ENCODE results near the gene KCTD7. TPM values are rescaled to one million over a fixed set of nuclear protein-coding genes. Genes with fewer than 3 reads are reported as not detected.
"Not testable (repeated sequence)": the region's sequence is repeated elsewhere in the genome, so short reads cannot be mapped to it uniquely, and the experiment has no call there.

Gene KCTD7
- total RNA-seq, 1 experiment from 2014 or later: 3.9 TPM

GRCh38 chr7:66592597-66593146 is 36.0 kb upstream of the KCTD7 start:
- H3K9me3 ChIP-seq (ENCODE audit: control insufficient read depth in 1 of 2, insufficient read depth in 1 of 2, low read depth in 1 of 2, low read length in 2 of 2); RAD21 ChIA-PET (ENCODE audit: low non-redundant PET in 1 of 2, low total read pairs in 2 of 2, uncharacterized antibody in 2 of 2, unreplicated experiment in 2 of 2); H4K20me1 ChIP-seq (ENCODE audit: insufficient read depth); H3K36me3 ChIP-seq (ENCODE audit: control insufficient read depth in 1 of 2, insufficient read depth in 2 of 2, low read length in 2 of 2); H3K27me3 ChIP-seq (ENCODE audit: insufficient read depth, low read length); H3K9me2 ChIP-seq (ENCODE audit: insufficient read depth); intact Hi-C loops (cut with micrococcal nuclease); CTCF ChIA-PET; DNase-seq (ENCODE audit: low read depth, low spot score); POLR2A ChIA-PET; H2AFZ ChIP-seq (ENCODE audit: low read depth, low read length, poor library complexity, severe bottlenecking): not testable (repeated sequence)
- H3K79me2 ChIP-seq (ENCODE audit: insufficient read depth, low read length): peaks cover 46% of the 10 kb centered on the region
- peaks cover 8 to 20% of the 10 kb centered on the region in 2 experiments for H3K4me1 ChIP-seq (ENCODE audit: control insufficient read depth in 1 of 2, insufficient read depth in 2 of 2, low read length in 2 of 2)
- BruUV-seq (replicated peaks): TSS peak; percentile 93
- H3K27ac ChIP-seq (ENCODE audit: low read depth, low read length): peak overlapping the region; percentile 85
- ATAC-seq: peak; percentile 9
- peak overlapping the region; percentile 94 to 98 for H3K4me3 ChIP-seq (replicated peaks in 1 of 2; ENCODE audit: low read depth in 1 of 2, low read length in 2 of 2)
- peak overlapping the region; percentile 93 for H3K4me2 ChIP-seq (ENCODE audit: low read length)
- H3K9ac ChIP-seq (ENCODE audit: low read length): peak overlapping the region; percentile 98

GRCh38 chr7:66594082-66594481 is 34.6 kb upstream of the KCTD7 start:
- H3K4me1 ChIP-seq (ENCODE audit: control insufficient read depth in 1 of 2, insufficient read depth in 2 of 2, low read length in 2 of 2): peaks cover 8 to 20% of the 10 kb centered on the region in 2 experiments
- H2AFZ ChIP-seq (ENCODE audit: low read depth, low read length, poor library complexity, severe bottlenecking); H3K27ac ChIP-seq (ENCODE audit: low read depth, low read length); RAD21 ChIA-PET (ENCODE audit: low non-redundant PET in 1 of 2, low total read pairs in 2 of 2, uncharacterized antibody in 2 of 2, unreplicated experiment in 2 of 2); H3K36me3 ChIP-seq (ENCODE audit: control insufficient read depth in 1 of 2, insufficient read depth in 2 of 2, low read length in 2 of 2); BruUV-seq (replicated peaks); DNase-seq (ENCODE audit: low read depth, low spot score); CTCF ChIA-PET; H3K9ac ChIP-seq (ENCODE audit: low read length); H3K27me3 ChIP-seq (ENCODE audit: insufficient read depth, low read length); H3K9me2 ChIP-seq (ENCODE audit: insufficient read depth); ATAC-seq; H3K4me3 ChIP-seq (replicated peaks in 1 of 2; ENCODE audit: low read depth in 1 of 2, low read length in 2 of 2); H4K20me1 ChIP-seq (ENCODE audit: insufficient read depth); H3K9me3 ChIP-seq (ENCODE audit: control insufficient read depth in 1 of 2, insufficient read depth in 1 of 2, low read depth in 1 of 2, low read length in 2 of 2); intact Hi-C loops (cut with micrococcal nuclease); H3K4me2 ChIP-seq (ENCODE audit: low read length); POLR2A ChIA-PET: not testable (repeated sequence)
- peaks cover 32% of the 10 kb centered on the region for H3K79me2 ChIP-seq (ENCODE audit: insufficient read depth, low read length)

DNA sequence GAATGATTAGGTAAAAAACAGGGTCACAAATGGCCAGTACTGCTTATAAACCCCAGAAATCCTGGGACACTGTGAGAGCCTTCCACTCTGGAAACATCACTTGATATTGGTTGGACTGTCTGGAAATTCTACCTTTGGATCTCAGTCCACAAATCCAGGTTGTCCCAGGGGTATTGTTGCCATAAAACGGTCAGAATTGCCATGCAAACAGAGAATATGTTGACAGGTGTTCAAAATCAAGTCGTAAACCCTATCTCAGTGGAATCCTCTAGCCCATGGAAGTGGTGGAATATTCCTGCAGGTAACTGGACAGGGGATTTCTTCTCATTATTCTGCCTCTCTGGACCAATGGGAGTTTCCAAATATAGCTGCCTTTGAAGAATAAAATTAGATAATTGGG is 31.2 kb upstream of the KCTD7 start:
- no TSS peak for BruUV-seq (replicated peaks)
- ChIA-PET RAD21 (ENCODE audit: low non-redundant PET in 1 of 2, low total read pairs in 2 of 2, uncharacterized antibody in 2 of 2, unreplicated experiment in 2 of 2) (no interaction called here), POLR2A (no interaction called here), CTCF (no interaction called here)
- no peak for ATAC-seq
- Histone ChIP-seq H3K9ac (ENCODE audit: low read length) (no peak overlapping the region), H3K4me1 (ENCODE audit: control insufficient read depth in 1 of 2, insufficient read depth in 2 of 2, low read length in 2 of 2) (peaks cover 2 to 7% of the 10 kb centered on the region in 2 experiments; a peak in 3 of 4 replicates), H3K9me3 (ENCODE audit: control insufficient read depth in 1 of 2, insufficient read depth in 1 of 2, low read depth in 1 of 2, low read length in 2 of 2) (peaks cover 4 to 5% of the 10 kb centered on the region in 2 experiments; a peak in 2 of 4 replicates), H3K79me2 (ENCODE audit: insufficient read depth, low read length) (no peaks in the 10 kb centered on the region), H3K4me3 (replicated peaks in 1 of 2; ENCODE audit: low read depth in 1 of 2, low read length in 2 of 2) (no peak overlapping the region), H3K4me2 (ENCODE audit: low read length) (no peak overlapping the region), H2AFZ (ENCODE audit: low read depth, low read length, poor library complexity, severe bottlenecking) (no peak overlapping the region), H3K36me3 (ENCODE audit: control insufficient read depth in 1 of 2, insufficient read depth in 2 of 2, low read length in 2 of 2) (no peaks in the 10 kb centered on the region), H3K9me2 (ENCODE audit: insufficient read depth) (no peaks in the 10 kb centered on the region), H3K27me3 (ENCODE audit: insufficient read depth, low read length) (no peaks in the 10 kb centered on the region), H4K20me1 (ENCODE audit: insufficient read depth) (no peaks in the 10 kb centered on the region), H3K27ac (ENCODE audit: low read depth, low read length) (no peak overlapping the region)
- intact Hi-C loops (cut with micrococcal nuclease): no loop called here
- DNase-seq (ENCODE audit: low read depth, low spot score): no peak
- TF ChIP-seq EGR1 (IDR thresholded peaks at IDR 0.05; ENCODE audit: low read depth) (no peak), CTCF (IDR thresholded peaks at IDR 0.05 in 2 of 3, conservative IDR thresholded peaks at IDR 0.05 in 1 of 3; ENCODE audit: borderline replicate concordance in 1 of 3, insufficient read depth in 1 of 3, low read depth in 2 of 3, low read length in 2 of 3) (no peak), CBX3 (IDR thresholded peaks at IDR 0.05; ENCODE audit: low read depth) (no peak), YY1 (IDR thresholded peaks at IDR 0.05; ENCODE audit: extremely low read depth, insufficient replicate concordance, low read depth, low read length) (no peak), FOSL1 (IDR thresholded peaks at IDR 0.05; ENCODE audit: low read depth) (no peak), REST (IDR thresholded peaks at IDR 0.05; ENCODE audit: low read depth) (no peak)
- TF ChIP-seq, protein P1, sequence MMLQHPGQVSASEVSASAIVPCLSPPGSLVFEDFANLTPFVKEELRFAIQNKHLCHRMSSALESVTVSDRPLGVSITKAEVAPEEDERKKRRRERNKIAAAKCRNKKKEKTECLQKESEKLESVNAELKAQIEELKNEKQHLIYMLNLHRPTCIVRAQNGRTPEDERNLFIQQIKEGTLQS (IDR thresholded peaks at IDR 0.05): no peak
